Skeletal muscle tissue (tissue), 4 donors: ENCODE measurements around the gene FAM219B. TPM values are rescaled to one million over a fixed set of nuclear protein-coding genes. Genes with fewer than 3 reads are reported as not detected.
A peak's percentile ranks its signal among the peaks of the same experiment; 100 is the strongest.

ENCODE experiments used
- H3K27ac ChIP-seq: one replicate; pipeline ENCODE4 v1.7.0; 2013; ENCODE audit warnings: mild to moderate bottlenecking, low read depth, low read length, inconsistent platforms
- H3K27me3 ChIP-seq, 3 donors: one replicate each; pipeline ENCODE4 v1.7.0; 2013; ENCODE audit warnings: low read length in 3 of 3; ENCODE audit not compliant: control insufficient read depth in 3 of 3, insufficient read depth in 3 of 3
- H3K36me3 ChIP-seq, 3 donors: one replicate each; pipeline ENCODE4 v1.7.0; 2013; ENCODE audit warnings: low read length in 3 of 3; ENCODE audit not compliant: control insufficient read depth in 3 of 3, insufficient read depth in 3 of 3
- H3K4me1 ChIP-seq, 3 donors: one replicate each; pipeline ENCODE4 v1.7.0; 2013; ENCODE audit warnings: low read length in 3 of 3, mild to moderate bottlenecking in 3 of 3; ENCODE audit not compliant: control insufficient read depth in 3 of 3, insufficient read depth in 3 of 3
- H3K4me3 ChIP-seq, 3 donors: one replicate each; pipeline ENCODE4 v1.7.0; 2013; ENCODE audit warnings: low read length in 3 of 3
- H3K9ac ChIP-seq, 3 donors: one replicate each; pipeline ENCODE4 v1.7.0; 2013; ENCODE audit warnings: low read length in 3 of 3, mild to moderate bottlenecking in 3 of 3, moderate library complexity in 2 of 3, low read depth in 1 of 3
- H3K9me3 ChIP-seq, 3 donors: one replicate each; pipeline ENCODE4 v1.7.0; 2013; ENCODE audit warnings: low read length in 3 of 3; ENCODE audit not compliant: control insufficient read depth in 3 of 3
- total RNA-seq: library from RNA; depleted of rRNA; stranded (reverse); fragments of >200 nt; gene quantifications from one replicate; pipeline ENCODE4 v1.2.3, GENCODE V29; 2014
- donor health status: Osteomylitis.

The FAM219B gene, protein sequence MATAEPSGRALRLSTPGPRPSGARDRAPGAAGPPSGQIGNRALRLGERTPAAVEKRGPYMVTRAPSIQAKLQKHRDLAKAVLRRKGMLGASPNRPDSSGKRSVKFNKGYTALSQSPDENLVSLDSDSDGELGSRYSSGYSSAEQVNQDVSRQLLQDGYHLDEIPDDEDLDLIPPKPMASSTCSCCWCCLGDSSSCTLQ
- 33.4 TPM for total RNA-seq

DNA sequence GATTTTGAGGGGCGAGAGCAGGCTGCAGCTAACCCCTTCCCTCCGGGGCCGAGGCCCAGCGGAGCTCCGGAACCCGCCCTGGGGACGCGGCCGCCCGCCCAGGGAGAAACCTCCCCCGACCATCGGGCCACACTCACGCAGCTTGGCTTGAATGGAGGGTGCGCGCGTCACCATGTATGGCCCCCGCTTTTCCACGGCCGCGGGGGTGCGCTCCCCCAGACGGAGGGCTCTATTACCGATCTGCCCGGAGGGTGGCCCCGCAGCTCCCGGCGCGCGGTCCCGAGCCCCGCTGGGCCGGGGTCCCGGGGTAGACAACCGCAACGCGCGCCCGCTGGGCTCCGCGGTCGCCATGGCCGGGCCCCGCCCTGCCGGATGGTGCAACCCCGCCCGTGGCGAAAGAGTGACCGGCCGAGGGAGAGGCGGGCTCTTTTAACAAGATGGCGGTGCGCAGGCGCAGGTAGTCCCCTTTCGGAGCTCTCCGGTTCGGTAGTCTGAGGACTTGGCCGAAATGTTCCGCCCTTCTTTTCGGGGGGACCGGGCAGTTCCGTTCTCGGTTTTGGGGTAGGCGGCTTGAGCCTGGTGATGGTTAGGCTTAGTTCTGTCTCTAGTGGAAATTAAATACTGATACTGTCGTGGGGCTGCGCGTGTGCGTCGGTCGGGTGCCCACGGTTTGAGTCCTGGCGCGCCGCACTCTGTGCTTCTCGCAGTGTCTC, at the start of gene FAM219B:
FAM219B (minus strand) TSS at position 402 of the 713 bp plus-strand sequence; CDS start at position 351, 51 bp downstream.
- no peaks in the 10 kb centered on the region for H3K27me3 ChIP-seq
- peaks cover 21 to 30% (median 24%) of the 10 kb centered on the region in 3 donors for H3K4me1 ChIP-seq
- peak within 1 kb of the TSS; percentile 94 for H3K27ac ChIP-seq
- H3K4me3 ChIP-seq, result peak within 1 kb of the TSS; percentile 92 to 98 (median 94)
- peak within 1 kb of the TSS; percentile 92 to 99 (median 97) for H3K9ac ChIP-seq
- H3K9me3 ChIP-seq, result no peaks in the 10 kb centered on the region
- H3K36me3 ChIP-seq, result peaks cover 29 to 34% (median 30%) of the 10 kb centered on the region in 3 donors

DNA sequence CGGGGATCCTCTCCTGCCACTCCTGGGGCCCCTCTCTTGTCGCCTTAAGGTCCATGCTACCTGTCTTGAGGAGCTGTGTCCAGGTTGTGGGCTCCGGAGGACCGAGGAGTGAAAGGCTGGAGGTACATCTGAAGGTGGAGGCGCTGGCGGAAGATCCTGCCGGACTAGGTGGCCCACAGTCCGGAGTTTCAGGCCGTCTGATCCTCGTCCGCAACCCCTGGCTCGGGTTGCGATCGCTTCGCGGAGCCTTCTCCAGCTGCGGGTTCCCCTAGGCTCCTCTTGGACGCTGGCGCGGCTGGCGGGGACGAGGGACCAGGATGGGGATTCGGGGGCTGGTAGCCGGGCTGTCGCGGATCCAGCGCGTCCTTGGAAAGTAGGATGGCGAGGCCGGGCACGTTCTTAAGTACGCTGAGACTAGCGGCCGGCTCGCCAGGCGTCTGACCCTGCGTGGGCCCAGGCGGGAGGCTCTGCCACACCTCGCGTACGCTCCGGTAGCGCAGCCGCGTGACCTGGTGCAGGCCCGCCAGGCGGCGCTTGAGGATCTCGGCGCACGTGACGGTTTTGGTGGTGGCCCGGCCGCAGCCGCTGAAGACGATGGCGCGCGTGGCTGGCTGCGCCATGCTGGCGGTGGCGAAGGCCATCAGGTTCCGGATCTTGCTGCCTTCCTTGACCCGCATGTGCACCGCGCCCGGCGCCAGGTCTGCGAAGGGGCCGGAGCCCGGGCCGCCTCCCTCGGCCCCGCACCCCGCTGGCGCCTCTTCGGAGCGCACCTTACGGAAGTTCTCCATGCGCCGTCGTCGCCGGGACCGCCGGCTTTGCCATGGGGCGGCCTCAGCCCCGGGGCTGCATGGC, 49.4 kb upstream of the FAM219B start:
- H3K36me3 ChIP-seq, result no peaks in the 10 kb centered on the region
- peaks cover 31 to 52% (median 43%) of the 10 kb centered on the region in 3 donors for H3K27me3 ChIP-seq
- peaks cover 29 to 36% (median 31%) of the 10 kb centered on the region in 3 donors for H3K4me1 ChIP-seq
- H3K9me3 ChIP-seq, result no peaks in the 10 kb centered on the region
- peak overlapping the region; percentile 48 to 74 (median 72) for H3K4me3 ChIP-seq
- H3K27ac ChIP-seq, result no peak overlapping the region
- H3K9ac ChIP-seq, result peak overlapping the region in 2 of 3 donors; percentile 69 to 73

DNA sequence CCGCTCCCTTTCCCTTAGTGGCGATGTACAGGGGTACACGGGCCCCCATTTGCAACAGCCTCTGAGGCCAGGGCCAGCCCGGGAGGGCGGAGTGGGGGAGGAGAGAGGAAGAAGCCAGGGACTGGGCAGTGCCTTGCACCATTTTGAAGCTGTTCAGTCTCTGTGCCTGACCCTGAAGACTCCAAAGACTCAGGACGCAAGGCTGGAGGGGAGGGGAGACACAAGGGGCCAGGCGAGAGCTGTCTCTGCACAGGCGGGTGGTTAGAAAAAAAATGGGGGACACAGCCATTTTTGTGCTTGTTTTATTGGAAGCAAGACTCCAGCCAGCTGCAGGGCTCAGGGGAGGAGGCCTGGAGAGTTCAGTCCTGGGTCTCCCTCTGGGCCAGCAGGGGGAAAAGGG, 48.4 kb upstream of the FAM219B start:
- no peaks in the 10 kb centered on the region for H3K9me3 ChIP-seq
- H3K27ac ChIP-seq, result no peak overlapping the region
- H3K9ac ChIP-seq, result no peak overlapping the region
- peaks cover 31 to 49% (median 43%) of the 10 kb centered on the region in 3 donors for H3K27me3 ChIP-seq
- H3K36me3 ChIP-seq, result no peaks in the 10 kb centered on the region
- H3K4me1 ChIP-seq, result peaks cover 32 to 39% (median 35%) of the 10 kb centered on the region in 3 donors
- no peak overlapping the region for H3K4me3 ChIP-seq

DNA sequence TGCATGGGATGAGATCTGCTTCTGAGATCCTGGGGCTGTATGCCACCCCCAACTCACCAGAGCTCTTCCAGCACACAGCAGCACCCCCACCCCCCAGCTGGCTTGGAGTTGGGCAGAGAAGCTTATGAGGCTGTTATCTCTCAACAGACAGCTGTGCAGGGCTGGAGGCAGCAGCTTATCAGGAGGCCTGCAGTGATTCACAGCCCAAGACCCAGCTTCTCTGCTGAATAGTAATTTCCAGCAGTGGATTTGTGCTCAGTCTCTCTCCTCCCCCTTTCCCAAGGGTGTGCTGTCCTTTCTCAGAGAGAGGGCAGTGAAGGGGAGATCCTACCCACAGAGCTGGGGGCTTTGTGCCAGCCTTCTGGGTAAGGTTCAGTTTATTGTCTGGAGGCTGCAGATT, 47.9 kb upstream of the FAM219B start:
- H3K27me3 ChIP-seq, result peaks cover 31 to 49% (median 38%) of the 10 kb centered on the region in 3 donors
- no peaks in the 10 kb centered on the region for H3K36me3 ChIP-seq
- H3K4me3 ChIP-seq, result no peak overlapping the region
- no peaks in the 10 kb centered on the region for H3K9me3 ChIP-seq
- H3K4me1 ChIP-seq, result peaks cover 31 to 40% (median 32%) of the 10 kb centered on the region in 3 donors
- no peak overlapping the region for H3K9ac ChIP-seq
- H3K27ac ChIP-seq, result no peak overlapping the region

DNA sequence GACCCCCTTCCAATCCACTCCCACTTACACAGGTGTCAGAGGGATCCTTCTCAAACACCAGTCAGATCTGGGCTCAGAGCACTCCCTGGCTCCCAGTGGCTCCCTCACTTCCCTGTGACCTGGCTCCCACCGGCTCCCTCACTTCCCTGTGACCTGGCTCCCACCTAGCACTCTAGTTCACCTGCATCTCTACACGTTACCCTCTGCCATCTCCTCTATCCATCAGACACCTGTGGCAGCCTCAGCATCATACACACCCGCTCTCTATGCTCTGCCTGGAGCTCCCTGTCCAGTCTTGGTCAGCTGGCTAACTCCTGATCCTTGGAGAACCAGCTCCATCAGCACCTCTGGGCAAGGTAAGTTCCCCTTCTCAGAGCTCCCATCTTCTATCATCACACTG, 44.4 kb upstream of the FAM219B start:
- Histone ChIP-seq H3K4me3 (no peak overlapping the region), H3K4me1 (peaks cover 8 to 16% (median 10%) of the 10 kb centered on the region in 3 donors), H3K27ac (no peak overlapping the region), H3K9me3 (no peaks in the 10 kb centered on the region), H3K36me3 (no peaks in the 10 kb centered on the region), H3K27me3 (peaks cover 9 to 23% (median 20%) of the 10 kb centered on the region in 3 donors), H3K9ac (no peak overlapping the region)

DNA sequence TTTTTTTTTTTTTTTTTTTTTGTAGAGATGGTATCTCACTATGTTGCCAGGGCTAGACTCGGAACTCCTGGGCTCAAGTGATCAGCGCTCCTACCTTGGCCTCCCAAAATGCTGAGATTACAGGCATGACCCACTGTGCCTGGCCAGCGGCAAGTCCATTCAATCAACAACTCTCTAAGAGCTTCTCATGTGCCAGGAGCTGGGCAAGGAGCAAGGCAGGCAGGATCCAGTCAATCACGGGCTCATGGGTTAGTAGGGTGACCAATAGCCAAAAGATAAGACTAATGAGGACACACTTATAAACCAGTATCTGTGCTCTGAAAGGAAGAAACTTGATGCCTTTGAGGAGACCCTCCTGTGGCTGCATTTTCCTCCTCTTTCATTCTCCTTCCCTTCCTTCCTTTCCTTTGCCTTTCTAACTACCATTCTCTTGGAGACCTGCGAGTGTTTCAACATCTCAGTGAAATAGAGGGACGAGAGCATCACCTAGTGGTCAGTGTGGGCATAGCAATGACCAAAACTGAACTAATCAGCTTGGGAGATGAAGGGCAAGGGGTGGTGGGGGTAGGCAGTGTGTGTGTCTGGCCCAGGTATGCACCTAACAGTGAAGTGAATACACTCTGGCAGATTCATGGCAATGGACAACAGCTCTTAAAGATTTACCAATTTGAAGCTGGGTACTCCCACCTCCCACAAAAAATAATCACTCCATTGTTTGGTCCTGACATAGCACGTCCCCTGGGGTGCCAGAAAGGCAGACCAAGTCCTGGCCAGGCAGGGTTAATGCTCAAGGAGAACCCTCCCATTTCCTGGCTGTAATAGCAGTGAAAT, 43.6 kb upstream of the FAM219B start:
- Histone ChIP-seq H3K4me3 (no peak overlapping the region), H3K36me3 (no peaks in the 10 kb centered on the region), H3K27me3 (peaks cover 6 to 16% (median 13%) of the 10 kb centered on the region in 3 donors), H3K9ac (peak overlapping the region in 1 of 3 donors; percentile 33), H3K27ac (no peak overlapping the region), H3K4me1 (peaks cover 3 to 9% (median 4%) of the 10 kb centered on the region in 3 donors), H3K9me3 (no peaks in the 10 kb centered on the region)

DNA sequence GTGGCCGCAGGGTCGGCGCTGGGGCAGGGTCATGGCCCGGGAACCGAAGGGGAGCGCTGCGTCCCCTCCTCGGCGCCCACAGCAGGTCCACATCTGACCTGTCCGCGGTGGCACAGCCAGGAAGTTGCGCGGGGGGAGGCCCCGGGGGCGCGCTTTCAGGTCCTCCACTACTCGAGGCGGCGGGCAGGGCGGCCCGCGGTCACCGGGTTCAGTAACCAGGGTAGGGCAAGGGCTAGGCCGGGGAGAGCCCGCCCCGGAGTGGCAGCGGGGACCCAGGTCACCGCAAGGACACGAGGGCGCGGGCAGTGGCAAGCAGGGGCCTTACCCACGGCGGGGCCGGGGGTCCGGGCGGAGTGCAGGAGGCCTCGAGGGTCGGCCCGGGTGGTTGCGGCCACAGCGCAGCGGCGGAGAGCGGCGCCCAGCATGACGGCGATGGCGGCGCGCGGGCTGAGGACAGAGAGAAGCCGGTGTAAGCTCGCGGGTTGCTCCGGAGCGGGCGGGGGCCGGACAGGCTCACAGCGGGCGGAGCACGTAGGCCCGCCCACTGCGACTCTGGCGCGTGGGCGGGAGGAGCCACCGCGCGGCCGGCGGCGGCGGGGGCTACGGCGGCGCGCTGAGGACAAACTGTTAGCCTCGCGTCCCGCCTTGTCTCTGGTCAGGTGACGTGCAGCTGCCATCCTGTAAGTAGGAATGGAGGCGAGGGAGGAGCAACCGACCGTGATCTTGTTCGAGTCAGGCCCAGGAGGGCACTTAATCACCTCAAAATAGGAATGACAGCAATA, 31.1 kb upstream of the FAM219B start, which contains the start of gene COX5A:
COX5A (minus strand) TSS at position 484 of the 782 bp plus-strand sequence; CDS start at position 425, 59 bp downstream.
- Histone ChIP-seq H3K4me3 (peak within 1 kb of the TSS; percentile 82 to 88 (median 82)), H3K4me1 (peaks cover 8 to 21% (median 12%) of the 10 kb centered on the region in 3 donors), H3K27me3 (no peaks in the 10 kb centered on the region), H3K27ac (peak within 1 kb of the TSS; percentile 98), H3K9me3 (no peaks in the 10 kb centered on the region), H3K9ac (peak within 1 kb of the TSS; percentile 96 to 98 (median 97)), H3K36me3 (peaks cover 0 to 2% (median 0%) of the 10 kb centered on the region in 3 donors)

DNA sequence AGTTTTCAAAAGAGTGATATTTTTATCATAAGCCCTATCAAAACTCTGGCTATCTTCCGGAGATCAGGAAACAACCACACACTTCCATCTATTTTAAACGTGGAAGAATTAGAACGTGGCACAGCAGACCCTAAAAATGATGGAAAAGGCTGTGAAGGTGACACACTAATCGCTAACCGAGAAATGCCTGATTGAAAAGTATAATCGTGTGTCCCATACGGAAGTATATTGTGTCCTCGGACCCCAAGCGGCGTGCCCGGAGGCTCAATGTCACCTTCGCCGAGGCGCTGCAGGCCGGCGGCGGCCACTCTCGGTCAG, 30.6 kb upstream of the FAM219B start:
- H3K9me3 ChIP-seq, result no peaks in the 10 kb centered on the region
- H3K4me3 ChIP-seq, result peak overlapping the region; percentile 81 to 88 (median 82)
- peak overlapping the region; percentile 98 for H3K27ac ChIP-seq
- H3K36me3 ChIP-seq, result peaks cover 0 to 2% (median 0%) of the 10 kb centered on the region in 3 donors
- H3K4me1 ChIP-seq, result peaks cover 8 to 21% (median 12%) of the 10 kb centered on the region in 3 donors
- H3K27me3 ChIP-seq, result no peaks in the 10 kb centered on the region
- peak overlapping the region; percentile 96 to 98 (median 97) for H3K9ac ChIP-seq
